Upper lobe of left lung (tissue), 4 donors: Measurements from ENCODE around the gene EXT2.

Source experiments
- POLR2A ChIP-seq, 4 donors: fragments of 450-650 bp; IDR thresholded peaks; one replicate each; pipeline ENCODE4 v1.5.1; 2016 to 2017; ENCODE audit warnings: antibody characterized with exemption in 4 of 4, mild to moderate bottlenecking in 2 of 4
- POLR2AphosphoS5 ChIP-seq, 2 donors: sonication (generic); formaldehyde crosslinking; IDR thresholded peaks; one replicate each; pipeline ENCODE4 v1.5.1; 2017; ENCODE audit warnings: antibody characterized with exemption in 2 of 2
- TF ChIP-seq, protein P1 (sequence below), 6 experiments: fragments of 450-650 bp in 4 of 6; fragments of 200-600 bp in 2 of 6; sonication (generic) in 2 of 6; IDR thresholded peaks; one replicate each; pipeline ENCODE4 v1.5.1; 2016 to 2019; ENCODE audit warnings: antibody characterized with exemption in 6 of 6

DNA sequence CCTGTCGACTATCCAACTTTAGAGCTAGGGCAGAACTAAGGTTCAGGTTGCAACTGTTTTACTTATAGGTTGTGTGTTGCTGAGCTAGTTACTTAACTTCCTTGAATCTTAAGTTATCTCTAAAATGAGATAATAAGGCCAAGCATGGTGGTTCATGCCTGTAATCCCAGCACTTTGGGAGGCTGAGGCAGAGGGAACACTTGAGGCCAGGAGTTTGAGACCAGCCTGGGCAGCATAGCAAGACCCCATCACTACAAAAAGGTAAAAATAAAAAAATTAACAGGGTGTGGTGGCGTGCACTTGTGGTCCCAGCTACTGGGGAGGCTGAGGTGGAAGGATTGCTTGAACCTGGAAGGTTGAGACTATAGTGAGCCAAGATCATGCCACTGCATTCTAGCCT, 27.3 kb upstream of the EXT2 start:
- no peak for TF ChIP-seq POLR2A (IDR thresholded peaks at IDR 0.05)
- TF ChIP-seq, protein P1, sequence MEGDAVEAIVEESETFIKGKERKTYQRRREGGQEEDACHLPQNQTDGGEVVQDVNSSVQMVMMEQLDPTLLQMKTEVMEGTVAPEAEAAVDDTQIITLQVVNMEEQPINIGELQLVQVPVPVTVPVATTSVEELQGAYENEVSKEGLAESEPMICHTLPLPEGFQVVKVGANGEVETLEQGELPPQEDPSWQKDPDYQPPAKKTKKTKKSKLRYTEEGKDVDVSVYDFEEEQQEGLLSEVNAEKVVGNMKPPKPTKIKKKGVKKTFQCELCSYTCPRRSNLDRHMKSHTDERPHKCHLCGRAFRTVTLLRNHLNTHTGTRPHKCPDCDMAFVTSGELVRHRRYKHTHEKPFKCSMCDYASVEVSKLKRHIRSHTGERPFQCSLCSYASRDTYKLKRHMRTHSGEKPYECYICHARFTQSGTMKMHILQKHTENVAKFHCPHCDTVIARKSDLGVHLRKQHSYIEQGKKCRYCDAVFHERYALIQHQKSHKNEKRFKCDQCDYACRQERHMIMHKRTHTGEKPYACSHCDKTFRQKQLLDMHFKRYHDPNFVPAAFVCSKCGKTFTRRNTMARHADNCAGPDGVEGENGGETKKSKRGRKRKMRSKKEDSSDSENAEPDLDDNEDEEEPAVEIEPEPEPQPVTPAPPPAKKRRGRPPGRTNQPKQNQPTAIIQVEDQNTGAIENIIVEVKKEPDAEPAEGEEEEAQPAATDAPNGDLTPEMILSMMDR (IDR thresholded peaks at IDR 0.05) = no peak
- no peak for TF ChIP-seq POLR2AphosphoS5 (IDR thresholded peaks at IDR 0.05)
